Measurements from ENCODE around the gene SYT5.
A peak's percentile ranks its signal among the peaks of the same experiment; 100 is the strongest.
"Not testable (repeated sequence)": the region's sequence is repeated elsewhere in the genome, so short reads cannot be mapped to it uniquely, and the experiment has no call there.

SYT5 gene

GRCh38 chr19:55166530-55167268 lies 13.4 kb downstream of the SYT5 start, which contains the start of gene DNAAF3:
DNAAF3 (minus strand) TSS chr19:55166613; CDS start chr19:55166413, 200 bp downstream.
- DNase-seq = peak; percentile 97

GRCh38 chr19:55165952-55166529 lies 14.0 kb downstream of the SYT5 start:
- DNase-seq = peak; percentile 71

- DNase-seq = no peak
Observed at GRCh38 chr19:55161571-55162322, 18.3 kb downstream of the SYT5 start.

- DNase-seq = no peak
Observed at GRCh38 chr19:55160986-55161365, 19.1 kb downstream of the SYT5 start.

DNA sequence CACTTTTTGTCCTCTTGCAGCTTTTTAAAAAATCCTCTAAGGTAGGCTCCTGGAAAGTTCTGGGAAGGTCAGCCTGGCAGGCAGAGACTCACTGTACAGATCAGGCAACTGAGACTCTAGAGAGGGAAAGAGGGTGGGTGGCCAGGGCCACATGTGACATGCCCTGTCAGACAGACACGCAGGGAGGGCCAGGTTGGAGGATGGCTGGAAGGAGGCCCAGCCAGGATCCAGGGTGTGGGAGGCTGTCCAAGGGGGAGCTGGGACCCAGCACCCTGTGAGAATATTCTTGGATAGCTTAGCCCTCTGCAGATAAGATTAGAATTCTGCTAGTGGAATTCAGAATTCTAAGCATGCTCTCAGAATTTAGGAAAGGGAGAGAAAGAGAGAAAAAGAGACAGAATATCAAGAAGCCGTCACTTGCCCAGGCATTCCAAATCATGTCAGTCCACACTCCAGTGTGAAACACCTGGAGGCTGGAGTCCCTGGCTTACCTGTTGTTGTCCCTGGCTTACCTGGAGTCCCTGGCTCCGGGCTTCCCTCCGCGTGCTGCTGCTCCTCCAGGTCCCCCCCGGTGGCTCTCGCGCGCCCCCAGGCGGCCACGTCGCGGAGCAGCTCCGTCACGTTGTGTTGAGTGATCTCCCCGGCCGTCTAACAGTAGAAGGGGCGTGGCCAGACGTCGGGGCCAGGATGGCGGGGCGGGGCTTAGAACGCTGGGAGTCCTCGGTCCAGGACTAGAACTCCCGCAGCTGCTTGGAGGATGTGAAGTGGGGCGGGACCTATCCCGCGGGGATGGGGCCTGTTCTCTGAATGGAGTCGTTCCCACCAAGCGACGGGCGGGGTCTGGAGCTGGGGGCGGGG lies 19.7 kb downstream of the SYT5 start:
- DNase-seq = peak; percentile 81

- peak; percentile 50 for DNase-seq
Observed at GRCh38 chr19:55158848-55159749, 21.0 kb downstream of the SYT5 start.

DNA sequence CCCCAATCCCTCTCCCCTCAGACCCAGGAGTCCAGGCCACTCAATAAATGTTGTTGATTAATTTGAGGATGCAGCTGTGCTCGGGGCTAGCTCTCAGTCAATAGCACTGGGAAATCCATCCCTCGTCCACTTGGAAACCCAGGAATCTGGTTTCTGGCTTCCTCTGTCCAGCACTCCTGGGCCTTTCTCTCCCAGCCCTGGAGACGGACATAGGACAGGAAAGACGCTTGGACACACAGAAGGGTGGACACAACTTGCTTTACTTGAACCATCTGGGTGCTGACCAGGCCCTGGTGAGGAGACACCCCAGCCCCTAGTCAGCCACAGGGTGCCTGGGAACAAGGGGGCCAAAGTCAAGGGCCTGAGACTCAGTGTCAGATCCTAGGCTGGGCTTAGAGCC lies 21.7 kb downstream of the SYT5 start:
- no peak for DNase-seq

GRCh38 chr19:55157064-55157908 lies 22.8 kb downstream of the SYT5 start, which contains the start of gene TNNI3:
TNNI3 (minus strand) TSS chr19:55157732; CDS start chr19:55157589, 143 bp downstream.
- no peak for DNase-seq

GRCh38 chr19:55156202-55157063 lies 23.7 kb downstream of the SYT5 start:
- DNase-seq = peak; percentile 44

DNA sequence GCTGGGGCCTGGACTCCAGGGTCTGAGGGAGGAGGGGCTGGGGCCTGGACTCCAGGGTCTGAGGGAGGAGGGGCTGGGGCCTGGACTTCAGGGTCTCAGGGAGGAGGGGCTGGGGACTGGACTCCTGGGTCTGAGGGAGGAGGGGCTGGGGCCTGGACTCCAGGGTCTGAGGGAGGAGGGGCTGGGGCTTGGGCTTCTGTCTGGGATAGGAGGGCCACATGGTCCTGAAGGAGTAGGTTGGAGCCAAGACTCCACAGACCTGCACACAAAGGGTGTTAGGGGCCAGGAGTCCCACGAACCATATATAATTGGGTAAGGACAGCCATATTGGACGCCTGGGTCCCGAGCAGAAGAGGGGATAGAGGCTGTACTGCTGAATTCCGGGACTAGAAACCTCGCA lies 24.3 kb downstream of the SYT5 start:
- not testable (repeated sequence) for DNase-seq

- no peak for DNase-seq
Observed at GRCh38 chr19:55153652-55154264, 26.3 kb downstream of the SYT5 start.

DNA sequence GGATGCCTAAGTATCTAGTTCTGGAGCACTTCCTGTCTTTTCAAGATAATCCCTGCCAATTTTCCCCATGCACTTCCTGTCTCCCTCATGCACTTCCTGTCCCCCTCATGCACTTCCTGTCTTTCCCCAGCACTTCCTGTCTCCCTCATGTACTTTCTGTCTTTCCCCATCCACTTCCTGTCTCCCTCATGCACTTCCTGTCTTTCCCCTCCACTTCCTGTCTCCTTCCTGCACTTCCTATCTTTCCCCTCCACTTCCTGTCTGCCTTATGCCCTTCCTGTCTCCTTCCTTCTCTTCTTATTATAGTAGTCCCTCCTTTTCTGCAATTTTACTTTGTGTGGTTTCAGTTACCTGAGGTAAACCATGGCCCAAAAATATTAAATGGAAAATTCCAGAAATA lies 28.1 kb downstream of the SYT5 start:
- no peak for DNase-seq

DNA sequence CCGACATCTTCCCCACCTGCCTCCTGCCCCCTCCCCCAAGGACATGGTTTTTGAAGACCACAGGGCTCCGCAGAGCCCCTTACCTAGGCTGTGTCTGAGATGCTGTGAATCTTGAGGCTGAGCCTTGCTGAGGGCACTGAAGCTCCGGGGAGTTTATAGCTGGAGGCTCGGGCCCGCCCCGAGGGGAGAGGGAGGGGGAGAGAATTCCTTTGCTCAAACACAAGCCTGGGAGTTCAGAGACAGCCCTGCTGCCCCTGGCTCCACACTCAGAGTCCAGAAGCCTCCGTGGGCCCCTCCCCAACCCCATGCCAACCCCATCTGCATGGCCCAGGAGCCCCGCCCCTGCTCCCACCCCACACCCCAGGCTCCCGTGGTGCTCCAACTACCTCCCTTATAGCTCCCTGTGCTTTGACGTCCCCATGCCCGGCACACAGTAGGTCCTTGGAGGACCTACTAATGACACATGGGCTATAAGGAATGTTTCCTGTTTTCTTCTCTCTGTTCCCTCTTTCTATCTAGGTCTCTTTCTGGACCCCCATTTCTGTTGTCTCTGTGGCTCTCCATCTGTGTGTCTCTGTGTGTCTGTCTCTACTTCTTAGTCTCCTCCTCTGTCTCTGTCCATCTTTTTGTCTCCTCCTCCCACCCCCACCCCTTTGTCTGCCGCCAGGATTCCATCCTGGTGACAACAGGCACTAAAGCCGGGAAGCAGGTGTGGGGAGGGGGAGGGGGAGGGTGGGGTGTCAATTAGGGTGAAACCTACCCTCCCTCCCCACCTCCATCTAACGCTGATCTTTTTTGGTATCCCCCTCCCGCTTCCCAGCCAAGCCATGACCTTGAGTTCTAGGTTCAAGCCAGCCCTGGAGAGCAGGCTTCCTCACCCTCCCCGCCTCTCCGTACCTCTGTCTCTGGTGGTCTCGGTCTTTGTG lies 30.7 kb downstream of the SYT5 start, which contains the start of gene TNNT1:
TSS of gene TNNT1 (minus strand) at position 129 of the 926 bp plus-strand sequence. CDS start 2,049 bp downstream, outside the sequence.
- DNase-seq = no peak

- no peak for DNase-seq
Observed at GRCh38 chr19:55147545-55148251, 32.4 kb downstream of the SYT5 start.

- DNase-seq = no peak
Observed at GRCh38 chr19:55146705-55147273, 33.3 kb downstream of the SYT5 start.

DNA sequence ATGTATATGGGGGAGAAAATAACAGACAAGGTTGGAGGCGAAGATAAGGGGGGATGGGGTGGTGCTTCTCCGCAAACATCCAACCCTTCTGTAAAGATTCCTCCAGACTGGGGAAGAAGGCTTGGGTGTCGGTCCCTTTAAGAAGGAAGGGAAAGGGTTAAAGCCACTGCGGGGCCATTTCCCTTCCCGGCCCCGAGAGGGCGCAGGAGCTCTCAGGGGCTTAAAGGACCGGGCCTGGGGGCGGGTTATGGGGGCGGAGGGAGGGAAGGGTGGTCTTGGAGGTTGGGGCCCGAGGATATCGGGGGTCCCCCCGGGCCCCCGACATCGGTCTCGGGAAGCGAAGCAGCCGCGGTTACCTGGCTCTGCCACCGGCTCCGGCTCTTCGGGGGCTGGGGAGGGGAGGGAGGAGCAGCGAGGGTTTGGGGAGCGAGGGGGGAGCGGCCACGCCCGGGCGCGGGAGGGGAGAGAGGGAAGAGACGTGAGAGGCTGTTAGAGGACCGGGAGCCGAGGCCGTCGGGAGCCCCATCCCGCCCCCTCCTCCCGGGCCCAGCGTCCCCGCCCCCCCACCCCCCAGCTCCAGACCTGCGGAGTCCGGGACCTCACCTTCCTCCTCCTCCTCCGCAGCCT lies 33.9 kb downstream of the SYT5 start:
- DNase-seq = peak; percentile 23

All from fibroblast of skin of scalp (primary cell).